AG09319 (cell line): Measurements from ENCODE around the gene RGP1.

ENCODE experiments used
- DNase-seq: peaks from one replicate; pipeline ENCODE4 v3.0.0-alpha.2; 2010; ENCODE audit warnings: low read depth; ENCODE audit errors: extremely low read depth
- CTCF ChIP-seq: IDR thresholded peaks from 2 replicates; pipeline ENCODE4 v1.5.1; 2011; ENCODE audit warnings: low read depth, mild to moderate bottlenecking, inconsistent platforms, low read length, moderate library complexity

The RGP1 gene

GRCh38 chr9:35806101-35806500 is 57.0 kb downstream of the RGP1 start:
- no peak for DNase-seq

More at GRCh38 chr9:35806101-35806500, 57.0 kb downstream of the RGP1 start:
- TF ChIP-seq CTCF, result no peak
